ENCODE results near the gene CYP2A13.
A peak's percentile ranks its signal among the peaks of the same experiment; 100 is the strongest.
"Not testable (repeated sequence)": the region's sequence is repeated elsewhere in the genome, so short reads cannot be mapped to it uniquely, and the experiment has no call there.

The CYP2A13 gene, protein sequence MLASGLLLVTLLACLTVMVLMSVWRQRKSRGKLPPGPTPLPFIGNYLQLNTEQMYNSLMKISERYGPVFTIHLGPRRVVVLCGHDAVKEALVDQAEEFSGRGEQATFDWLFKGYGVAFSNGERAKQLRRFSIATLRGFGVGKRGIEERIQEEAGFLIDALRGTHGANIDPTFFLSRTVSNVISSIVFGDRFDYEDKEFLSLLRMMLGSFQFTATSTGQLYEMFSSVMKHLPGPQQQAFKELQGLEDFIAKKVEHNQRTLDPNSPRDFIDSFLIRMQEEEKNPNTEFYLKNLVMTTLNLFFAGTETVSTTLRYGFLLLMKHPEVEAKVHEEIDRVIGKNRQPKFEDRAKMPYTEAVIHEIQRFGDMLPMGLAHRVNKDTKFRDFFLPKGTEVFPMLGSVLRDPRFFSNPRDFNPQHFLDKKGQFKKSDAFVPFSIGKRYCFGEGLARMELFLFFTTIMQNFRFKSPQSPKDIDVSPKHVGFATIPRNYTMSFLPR

DNA sequence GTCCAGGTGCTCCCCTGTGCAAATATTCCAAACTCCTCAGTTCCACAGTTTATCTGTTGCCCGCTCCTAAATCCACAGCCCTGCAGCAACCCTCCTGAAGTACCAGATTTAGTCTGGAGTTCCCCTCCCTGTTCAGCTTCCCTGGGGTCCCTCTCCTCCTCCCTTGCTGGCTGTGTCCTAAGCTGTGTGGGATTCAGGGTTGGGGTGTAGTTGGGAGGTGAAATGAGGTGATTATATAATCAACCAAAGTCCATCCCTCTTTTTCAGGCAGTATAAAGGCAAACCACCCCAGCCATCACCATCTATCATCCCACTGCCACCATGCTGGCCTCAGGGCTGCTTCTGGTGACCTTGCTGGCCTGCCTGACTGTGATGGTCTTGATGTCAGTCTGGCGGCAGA is at the start of gene CYP2A13:
TSS of gene CYP2A13 (plus strand) at position 301 of the 400 bp plus-strand sequence. CDS start at position 322, 21 bp downstream.
- no peak for DNase-seq

DNA sequence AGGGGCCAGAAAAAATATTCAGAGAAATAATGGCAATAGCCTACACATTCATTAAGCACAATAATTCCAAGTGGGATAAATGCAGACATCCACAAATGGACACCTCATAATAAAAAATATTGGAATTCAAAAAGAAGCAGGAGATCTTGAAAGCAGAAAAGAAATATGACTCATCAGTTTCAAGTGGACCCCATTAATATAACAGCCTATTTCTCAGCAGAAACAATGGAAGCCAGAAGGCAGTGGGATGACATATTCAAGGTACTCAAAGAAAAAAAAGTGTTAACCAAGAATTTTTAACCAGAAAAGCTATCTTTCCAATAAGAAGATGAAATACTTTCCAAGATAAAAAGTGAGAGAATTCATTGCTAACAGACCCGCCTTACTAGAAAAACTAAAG is 48.4 kb upstream of the CYP2A13 start:
- no peak for DNase-seq

- not testable (repeated sequence) for DNase-seq
Observed at GRCh38 chr19:41045095-41045494, 43.2 kb upstream of the CYP2A13 start.

DNA sequence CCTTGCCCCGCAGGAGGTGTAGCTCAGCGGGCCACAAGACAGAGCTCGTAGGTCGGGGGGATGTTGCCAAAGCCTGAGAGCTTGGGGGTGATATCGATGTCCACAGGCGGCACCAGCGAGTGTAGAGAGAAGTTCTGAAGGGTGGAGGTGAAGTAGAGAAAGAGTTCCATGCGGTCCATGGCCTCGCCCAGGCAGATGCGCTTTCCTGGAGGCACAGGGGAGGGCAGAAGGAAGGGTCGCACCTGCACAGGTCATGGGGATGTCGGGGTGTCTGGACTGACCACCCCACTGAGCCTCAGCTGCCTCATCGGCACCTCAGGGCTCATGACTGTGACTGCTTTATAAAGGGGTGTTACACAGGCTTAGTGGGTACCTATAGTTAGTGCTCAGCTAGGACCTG is 37.8 kb upstream of the CYP2A13 start:
- DNase-seq = no peak

DNA sequence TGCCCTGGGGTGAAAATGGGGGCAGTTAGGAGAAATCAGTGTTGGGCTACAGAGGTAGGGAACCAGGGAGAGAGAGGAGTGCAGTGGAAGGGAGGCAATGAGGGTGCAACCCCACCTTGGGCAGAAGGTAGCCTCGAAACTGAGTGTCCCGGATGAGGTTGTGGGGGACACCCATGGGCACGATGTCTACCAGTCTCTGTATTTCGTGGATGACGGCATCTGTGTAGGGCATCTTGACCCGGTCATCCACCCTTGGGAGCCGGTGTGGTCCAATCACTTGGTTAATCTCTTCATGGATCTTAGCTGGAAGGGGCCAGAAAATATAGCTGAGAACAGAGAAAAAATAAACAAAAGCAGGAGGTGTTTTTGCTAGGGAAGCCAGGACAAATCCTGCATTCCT is 36.1 kb upstream of the CYP2A13 start:
- DNase-seq = not testable (repeated sequence)

DNA sequence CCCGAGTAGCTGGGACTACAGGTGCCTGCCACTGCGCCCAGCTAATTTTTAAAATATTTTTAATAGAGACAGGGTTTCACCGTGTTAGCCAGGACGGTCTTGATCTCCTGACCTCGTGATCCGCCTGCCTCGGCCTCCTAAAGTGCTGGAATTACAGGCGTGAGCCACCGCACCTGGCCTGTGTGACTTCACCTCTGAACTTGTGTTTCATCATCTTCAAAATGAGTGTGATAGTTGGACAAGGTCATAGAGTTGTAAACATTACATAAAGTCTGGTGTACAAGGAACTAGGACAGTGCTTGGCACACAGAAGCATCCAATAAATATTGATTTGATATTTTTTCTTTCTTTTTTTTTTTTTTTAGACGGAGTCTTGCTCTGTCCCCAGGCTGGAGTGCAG is 34.9 kb upstream of the CYP2A13 start:
- DNase-seq = not testable (repeated sequence)

DNA sequence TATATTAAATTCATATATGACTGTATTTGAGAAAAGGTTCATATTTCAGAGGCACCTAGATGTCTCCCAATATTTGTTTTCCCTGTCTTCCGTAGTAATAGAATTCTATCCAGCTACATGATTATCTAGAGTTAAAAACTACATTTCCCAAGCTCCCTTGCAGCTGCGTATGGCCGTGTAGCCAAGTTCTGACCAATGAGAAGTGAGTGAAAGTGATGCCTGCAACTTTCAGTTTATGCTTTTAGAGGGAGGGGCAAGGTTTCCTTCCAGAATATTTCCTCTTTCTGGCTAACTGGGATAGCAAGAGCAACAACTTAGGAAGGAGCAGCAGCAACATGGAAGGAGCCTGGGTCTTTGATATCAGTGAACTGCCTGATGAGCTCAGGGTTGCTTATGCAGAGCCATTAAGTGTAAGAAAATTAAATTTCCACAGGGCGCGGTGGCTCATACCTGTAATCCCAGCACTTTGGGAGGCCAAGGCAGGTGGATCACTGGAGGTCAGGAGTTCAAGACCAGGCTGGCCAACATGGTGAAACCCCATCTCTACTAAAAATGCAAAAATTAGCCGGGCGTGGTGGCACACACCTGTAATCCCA is 23.2 kb upstream of the CYP2A13 start:
- DNase-seq = no peak

- DNase-seq = no peak
Observed at GRCh38 chr19:41076286-41076685, 12.0 kb upstream of the CYP2A13 start.

- DNase-seq = no peak
Observed at GRCh38 chr19:41083516-41083915, 4.7 kb upstream of the CYP2A13 start.

DNA sequence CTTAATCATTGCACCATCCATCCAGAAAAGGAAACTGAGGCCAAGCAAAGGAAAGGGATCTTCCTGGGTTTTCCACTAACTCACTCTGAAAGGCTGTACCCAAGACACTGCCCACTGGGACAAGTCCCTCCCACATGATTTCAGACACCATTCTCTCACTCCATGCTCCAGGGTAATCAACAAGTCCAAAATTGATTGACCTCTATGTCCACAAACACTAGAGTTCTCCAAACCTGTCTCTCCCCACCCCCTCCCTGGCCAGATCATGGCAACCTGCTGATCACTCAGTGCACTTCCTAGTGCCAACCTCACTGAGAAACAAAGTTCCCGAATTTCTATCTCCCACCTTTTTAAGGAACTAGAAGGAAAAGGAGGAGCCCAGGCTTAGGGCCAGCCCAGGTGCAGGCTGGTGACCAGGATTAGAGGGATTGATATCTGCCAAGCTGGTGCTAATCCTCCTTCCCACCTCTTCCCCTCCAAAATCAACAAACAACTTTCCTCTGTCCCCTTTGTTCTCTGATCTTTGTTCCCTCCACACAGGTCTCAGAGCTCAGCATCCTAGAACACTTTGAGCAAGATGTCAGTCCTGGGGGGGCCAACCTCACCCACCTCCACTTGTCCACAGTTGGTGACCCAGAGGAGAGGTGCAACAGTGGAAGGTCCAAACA is 2.4 kb upstream of the CYP2A13 start:
- no peak for DNase-seq

DNA sequence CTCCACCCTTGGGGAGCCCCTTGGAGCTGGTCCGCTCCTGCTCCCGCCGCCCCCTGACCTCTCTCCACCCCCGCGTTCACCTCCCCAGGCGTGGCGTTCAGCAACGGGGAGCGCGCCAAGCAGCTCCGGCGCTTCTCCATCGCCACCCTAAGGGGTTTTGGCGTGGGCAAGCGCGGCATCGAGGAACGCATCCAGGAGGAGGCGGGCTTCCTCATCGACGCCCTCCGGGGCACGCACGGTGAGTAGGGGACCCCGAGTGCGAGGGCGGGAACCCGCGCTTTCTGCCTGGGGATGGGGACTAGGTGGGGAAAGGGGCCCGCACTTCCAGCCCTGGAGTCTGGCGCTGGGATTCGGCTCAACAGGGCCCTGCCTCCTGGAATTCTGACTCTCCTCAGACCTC is 1.7 kb downstream of the CYP2A13 start:
- peak in 1 of 6 experiments; percentile 32 for DNase-seq

- no peak for DNase-seq
Observed at GRCh38 chr19:41095703-41096102, 7.5 kb downstream of the CYP2A13 start.

DNA sequence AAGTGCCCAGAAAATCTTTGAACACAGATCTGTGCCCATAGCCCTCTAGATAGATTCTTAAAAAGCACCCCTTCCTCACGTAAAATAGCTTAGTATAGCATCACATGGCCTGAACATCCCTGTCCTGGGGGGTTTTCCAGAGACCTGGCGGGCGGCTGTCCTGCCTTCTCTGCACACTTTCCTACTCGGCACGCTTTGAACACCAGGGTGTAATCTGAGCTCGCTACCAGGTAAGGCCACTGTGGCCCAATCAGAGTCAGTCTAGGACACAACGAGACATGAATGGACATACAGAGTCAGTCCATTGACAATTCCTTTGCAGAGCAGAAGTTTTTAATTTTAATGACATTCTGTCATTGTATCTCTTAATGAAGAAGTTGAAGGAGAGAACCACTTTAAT is 8.1 kb downstream of the CYP2A13 start:
- DNase-seq = no peak

DNA sequence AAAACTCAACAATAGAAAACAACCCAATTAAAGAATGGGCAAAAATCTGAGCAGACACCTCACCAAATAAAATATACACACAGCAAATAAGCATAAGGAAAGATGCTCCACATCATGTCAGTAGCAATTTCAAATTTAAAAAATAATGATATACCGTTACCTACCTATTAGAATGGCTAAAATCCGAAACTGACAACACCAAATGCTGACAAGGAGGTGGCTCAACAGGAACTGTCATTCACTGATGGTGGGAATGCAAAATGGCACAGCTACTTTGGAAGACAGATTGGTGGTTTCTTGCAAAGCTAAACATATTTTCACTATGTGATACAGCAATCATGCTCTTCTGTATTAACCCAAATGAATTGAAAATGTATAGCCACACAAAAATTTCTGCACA is 9.1 kb downstream of the CYP2A13 start:
- DNase-seq = no peak

DNA sequence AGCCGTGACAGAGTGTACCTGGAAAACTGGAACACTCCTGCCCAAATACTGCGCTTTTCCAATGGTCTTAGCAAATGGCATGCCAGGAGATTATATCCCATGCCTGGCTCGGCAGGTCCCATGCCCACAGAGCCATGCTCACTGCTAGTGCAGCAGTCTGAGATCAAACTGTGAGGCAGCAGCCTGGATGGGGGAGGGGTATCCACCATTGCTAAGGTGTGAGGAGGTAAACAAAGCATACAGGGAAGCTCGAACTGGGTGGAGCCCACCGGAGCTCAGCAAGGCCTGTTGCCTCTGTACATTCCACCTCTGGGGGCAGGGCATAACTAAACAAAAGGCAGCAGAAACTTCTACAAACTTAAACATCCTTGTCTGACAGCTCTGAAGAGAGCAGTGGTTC is 10.5 kb downstream of the CYP2A13 start:
- no peak for DNase-seq

DNA sequence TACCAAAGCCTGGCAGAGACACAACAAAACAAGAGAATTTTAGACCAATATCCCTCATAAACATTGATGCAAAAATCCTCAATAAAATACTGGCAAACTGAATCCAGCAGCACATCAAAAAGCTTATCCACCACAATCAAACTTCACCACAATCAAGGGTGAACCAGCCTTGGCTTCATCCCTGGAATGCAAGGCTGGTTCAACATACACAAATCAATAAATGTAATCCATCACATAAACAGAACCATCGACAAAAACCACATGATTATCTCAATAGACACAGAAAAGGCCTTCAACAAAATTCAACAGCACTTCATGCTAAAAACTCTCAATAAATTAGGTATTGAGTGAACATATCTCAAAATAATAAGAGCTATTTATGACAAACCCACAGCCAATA is 14.0 kb downstream of the CYP2A13 start:
- DNase-seq = not testable (repeated sequence)

GRCh38 chr19:41106177-41106576 is 17.9 kb downstream of the CYP2A13 start:
- no peak for DNase-seq

DNA sequence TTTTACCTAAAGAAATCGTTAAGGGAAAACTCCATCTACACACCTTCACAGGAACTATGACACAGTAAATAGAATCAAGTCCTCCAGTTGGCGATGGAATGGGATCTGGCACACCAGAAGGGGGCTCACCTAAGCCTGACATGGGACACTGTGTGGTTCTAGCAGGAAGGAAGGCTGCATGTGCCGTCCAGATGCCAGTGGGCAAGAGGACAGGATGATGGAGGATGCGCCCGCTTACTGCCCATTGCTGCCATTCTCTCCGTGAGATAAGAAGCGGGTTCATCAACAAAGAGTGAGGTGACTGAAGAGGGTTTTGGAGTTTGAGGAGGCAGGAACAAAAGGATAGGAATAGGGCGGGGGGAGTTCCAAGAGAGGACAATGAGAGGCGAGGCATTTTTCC is 23.0 kb downstream of the CYP2A13 start:
- DNase-seq = no peak

- no peak for DNase-seq
Observed at GRCh38 chr19:41111750-41112295, 23.6 kb downstream of the CYP2A13 start.

DNA sequence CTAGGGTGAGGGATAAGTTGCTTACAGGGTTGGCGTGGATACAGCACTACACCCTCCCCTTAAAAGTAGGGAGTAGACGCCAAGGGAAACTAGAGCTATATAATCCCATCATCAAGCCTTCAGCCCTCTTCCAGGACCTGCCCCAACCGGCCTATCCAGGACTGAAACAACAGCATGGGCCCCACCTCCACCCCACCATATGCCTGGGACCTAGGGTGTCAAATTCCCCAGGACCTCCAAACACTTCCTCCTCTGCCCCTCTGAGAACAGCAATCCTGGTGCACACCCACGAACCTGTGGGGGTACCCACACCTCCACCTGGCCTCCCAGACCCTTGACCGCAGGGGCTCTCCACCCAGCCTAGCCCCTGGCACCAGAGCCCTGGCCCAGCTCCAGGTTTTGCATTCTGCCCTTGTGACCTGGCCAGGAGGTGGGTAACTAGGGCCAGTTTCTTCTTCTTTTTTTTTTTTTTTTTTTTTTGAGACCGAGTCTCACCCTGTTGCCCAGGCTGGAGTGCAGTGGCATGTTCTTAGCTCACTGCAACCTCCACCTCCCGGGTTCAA is 24.6 kb downstream of the CYP2A13 start:
- no peak for DNase-seq

- no peak for DNase-seq
Observed at GRCh38 chr19:41114132-41114531, 25.9 kb downstream of the CYP2A13 start, which contains the start of gene CYP2F1. CYP2F1 (plus strand) TSS chr19:41114432; CDS start chr19:41116189, 1,757 bp downstream.

GRCh38 chr19:41116261-41116660 is 28.0 kb downstream of the CYP2A13 start:
- no peak for DNase-seq

Data from stimulated activated naive CD4-positive, alpha-beta T cell (primary cell).